GM10847 (cell line): ENCODE results near the gene CIAPIN1.

Experiments used
- POLR2A ChIP-seq: IDR thresholded peaks from 2 replicates; pipeline ENCODE4 v1.6.1; 2011; ENCODE audit not compliant: insufficient read length; ENCODE audit errors: extremely low read depth

CIAPIN1 gene

DNA sequence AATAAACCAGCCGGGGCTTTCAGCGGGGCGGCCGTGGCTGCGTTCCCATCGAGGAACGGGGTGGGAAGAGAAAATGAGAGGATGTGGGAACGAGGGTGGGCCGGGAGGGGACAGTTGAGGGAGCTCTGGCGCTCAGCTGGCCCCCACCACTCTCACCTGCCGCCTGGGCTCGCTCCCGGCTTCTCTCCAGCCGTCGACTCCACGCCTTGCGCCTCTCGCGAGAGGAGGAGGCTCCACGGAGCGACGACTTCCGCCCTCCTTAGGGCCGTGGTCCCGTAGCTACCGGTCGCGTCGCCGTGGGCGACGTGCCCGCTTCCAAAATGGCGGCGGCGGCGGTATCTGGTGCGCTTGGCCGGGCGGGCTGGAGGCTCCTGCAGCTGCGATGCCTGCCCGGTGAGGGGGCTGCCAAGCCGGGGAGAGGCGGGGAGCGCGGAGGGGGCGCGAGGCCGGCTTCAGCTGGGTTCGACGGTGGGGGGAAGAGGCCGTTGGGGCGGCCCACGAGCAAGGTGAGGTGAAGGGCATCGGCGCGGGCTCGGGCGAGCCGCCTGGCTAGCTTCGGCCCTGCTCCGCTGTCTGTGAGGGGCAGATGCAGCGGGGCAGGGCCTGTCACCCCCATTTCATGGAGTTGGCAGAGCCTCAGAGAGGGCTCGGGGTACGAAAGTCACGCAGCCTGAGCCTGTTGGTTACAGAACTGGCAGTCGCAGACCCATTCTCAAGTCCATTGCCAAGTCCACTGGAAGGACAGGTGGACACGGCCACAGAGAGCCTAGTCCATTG is at the start of gene CIAPIN1, which contains the start of gene COQ9:
CIAPIN1 (minus strand) TSS at position 200 of the 777 bp plus-strand sequence. CDS start 6,457 bp downstream, outside the sequence.
COQ9 (plus strand) TSS at position 294 of the 777 bp plus-strand sequence; CDS start at position 321, 27 bp downstream.
- no peak for TF ChIP-seq POLR2A

DNA sequence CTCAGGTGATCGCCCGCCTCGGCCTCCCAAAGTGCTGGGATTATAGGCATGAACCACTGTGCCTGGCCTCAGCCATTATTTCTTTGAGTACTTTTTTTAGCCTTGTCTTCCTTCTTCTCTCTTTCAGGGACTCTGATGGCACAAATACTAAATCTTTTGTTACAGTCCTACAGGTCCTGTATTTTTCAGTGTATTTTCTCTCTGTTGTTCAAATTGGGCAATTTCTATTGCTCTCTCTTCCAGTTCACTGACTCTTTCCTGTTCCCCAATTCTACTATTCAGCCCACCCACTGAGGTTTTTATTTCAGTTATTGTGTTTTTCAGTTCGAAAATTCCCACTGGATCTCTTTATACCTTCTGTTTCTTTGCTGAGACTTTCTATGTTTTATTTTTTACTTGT is 46.6 kb upstream of the CIAPIN1 start:
- no peak for TF ChIP-seq POLR2A

DNA sequence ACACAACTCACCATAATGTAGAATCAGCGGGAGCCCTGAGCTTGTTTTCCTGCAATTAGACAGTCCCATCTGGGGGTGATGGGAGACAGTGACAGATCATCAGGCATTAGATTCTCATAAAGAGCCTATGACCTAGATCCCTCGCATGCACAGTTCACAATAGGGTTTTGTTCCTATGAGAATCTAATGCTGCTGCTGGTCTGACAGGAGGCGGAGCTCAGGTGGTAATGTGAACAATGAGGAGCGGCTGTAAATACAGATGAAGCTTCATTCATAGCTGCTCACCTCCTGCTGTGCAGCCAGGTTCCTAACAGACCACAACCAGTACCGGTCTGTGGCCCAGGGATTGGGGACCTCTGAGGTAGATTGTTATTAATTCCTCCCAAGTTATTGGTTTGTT is 42.0 kb upstream of the CIAPIN1 start:
- TF ChIP-seq POLR2A: no peak

DNA sequence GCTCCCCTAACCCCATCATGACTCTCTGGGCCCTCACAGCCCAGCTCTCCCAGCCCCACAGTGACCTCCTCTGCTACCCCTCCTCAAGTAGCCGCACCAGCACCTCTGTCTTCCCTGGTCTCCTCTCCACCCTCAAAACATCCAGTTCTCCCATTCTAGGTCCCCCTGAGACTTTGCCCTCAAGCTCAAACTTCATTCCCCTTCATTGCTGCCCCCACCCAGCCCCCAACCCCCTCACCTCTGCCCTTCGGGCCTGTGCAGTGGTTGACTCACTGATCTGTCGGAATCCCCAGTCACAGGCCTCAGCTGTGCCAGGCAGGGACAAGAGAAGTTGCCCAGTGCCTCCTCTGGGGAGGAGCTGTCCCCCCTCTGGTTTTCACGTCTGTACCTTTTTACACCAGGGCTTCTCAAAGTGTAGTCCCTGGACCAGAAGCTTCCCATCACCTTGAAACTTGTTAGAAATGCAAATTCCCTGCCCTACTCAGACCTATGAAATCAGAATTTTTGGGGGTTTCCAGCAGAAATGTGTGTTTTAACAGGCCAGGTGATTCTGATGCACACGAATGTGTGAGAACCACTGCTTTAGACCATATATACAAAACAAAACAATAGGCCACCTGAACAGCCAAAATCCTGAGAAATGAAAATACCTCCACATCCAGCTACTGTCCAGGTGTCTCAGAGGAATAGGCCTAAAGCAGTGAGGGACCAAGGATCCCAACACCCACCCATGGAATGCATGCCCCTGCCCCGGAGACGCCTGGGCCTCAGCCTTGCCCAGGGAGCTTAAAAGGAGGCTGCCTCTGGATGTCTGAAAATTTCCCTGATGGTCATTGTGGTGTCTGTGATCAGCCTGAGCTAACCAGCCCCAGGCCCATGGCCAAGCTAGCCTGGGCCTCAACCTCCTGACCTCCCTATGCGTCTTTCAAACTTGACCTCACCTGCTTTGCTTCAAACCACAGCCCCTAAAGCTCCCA is 40.0 kb upstream of the CIAPIN1 start:
- no peak for TF ChIP-seq POLR2A

DNA sequence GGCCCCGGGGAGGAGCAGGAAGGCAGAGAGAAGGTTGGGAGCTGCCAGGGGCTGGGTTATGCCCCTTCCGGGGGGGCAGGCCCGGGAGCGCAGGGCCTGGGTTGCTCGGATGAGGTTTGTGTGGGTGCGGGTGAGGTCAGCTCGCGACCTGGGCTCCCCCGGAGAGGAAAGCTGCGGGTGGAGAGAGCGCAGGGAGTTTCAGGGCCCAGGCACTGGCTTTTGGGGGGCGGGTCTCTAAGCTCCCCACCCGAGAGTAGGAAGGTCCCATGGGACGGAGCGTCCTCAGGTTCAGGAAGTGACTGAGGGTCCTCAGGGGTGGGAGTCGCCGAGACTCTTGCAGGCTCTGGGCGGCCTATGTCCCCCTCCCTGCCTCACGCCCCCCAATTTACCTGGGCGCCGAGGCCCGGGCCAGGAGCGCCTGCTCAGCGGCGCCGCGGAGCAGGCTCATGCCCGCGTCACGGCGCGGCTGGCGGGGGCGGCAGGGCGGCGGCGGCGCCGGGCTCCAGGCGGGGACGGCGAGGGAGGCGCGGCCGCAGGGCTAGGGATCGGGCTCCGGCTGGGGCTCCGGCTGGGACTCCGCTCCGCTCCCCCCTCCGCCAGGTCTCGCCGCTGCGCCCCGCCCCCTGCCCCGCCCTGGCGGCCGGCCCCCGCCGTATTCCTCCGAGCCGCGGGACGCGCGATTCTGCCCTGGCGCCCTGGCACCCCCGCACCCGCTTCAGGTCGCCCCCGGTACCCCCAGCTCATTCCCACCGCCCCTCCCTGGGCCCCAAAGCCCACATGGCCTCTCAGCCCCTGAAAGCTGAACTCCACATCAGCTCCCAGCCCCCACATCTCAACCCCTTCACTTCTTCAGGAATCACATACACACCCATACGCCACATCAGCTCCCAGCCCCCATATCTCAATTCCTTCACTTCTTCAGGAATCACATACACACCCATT is 39.0 kb upstream of the CIAPIN1 start, which contains the start of gene DOK4:
DOK4 (minus strand) TSS at position 578 of the 942 bp plus-strand sequence. CDS start 6,986 bp downstream, outside the sequence.
- no peak for TF ChIP-seq POLR2A

DNA sequence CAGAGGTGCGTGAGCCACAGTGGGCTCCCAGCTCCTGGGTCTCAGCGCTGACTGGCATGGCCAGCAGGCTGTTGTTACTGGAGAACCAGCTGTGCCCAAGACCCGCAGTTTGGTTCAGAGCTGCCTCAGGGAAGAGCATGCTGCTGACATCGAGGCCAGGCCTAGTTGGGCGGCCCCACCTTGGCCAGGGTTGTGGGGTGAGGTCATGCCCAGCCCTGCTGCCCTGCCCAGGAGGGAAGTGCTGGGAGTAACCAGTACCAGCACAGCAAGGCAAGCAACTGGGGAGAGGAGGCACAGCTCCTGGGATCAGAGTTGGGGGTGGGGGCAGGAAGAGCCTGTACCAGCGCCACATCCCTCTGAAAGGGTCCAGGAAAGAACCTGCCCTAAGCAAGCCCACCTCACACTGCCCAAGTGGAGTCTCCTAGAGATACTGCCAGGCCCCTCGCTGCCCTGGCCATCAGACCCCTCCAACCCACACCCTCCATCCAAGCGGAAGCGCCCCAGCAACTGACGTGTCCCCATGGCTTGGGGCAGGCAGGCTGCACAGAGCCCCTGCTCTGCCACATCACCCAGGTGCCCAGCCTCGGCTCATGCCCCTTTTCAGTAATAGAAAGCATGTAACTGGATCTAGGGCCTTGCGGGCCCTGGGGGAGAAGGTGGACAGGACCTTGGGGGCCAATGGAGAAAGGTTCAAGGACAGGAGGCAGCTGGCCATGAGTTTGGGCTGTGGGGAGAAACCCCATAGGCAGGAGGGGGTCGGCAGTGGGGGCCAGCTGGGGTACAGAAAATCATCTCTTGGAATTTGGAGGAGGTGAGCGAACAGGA is 38.1 kb upstream of the CIAPIN1 start:
- no peak for TF ChIP-seq POLR2A

DNA sequence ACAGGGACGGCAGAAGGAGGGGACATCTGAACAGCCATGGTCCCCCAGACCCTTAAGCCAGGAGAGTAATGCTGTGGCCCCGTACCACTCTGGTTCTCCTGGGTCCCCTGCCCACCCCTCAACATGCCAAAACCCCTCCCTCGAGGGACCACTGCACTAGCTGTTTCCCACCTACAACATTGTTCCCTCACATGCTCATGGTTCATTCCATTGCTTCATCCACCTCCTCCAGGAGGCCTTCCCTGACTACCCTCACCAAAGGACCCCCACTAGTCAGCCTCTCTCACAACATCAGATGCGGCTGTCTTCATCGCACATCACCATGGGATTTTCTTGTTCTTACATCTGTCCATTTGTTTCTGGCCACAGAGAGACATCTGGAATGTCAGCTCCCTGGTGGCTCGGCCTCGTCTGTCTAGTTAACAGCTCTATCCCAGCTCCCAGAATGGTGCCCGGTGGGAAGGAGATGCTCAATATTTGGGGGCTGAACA is 37.4 kb upstream of the CIAPIN1 start:
- no peak for TF ChIP-seq POLR2A

DNA sequence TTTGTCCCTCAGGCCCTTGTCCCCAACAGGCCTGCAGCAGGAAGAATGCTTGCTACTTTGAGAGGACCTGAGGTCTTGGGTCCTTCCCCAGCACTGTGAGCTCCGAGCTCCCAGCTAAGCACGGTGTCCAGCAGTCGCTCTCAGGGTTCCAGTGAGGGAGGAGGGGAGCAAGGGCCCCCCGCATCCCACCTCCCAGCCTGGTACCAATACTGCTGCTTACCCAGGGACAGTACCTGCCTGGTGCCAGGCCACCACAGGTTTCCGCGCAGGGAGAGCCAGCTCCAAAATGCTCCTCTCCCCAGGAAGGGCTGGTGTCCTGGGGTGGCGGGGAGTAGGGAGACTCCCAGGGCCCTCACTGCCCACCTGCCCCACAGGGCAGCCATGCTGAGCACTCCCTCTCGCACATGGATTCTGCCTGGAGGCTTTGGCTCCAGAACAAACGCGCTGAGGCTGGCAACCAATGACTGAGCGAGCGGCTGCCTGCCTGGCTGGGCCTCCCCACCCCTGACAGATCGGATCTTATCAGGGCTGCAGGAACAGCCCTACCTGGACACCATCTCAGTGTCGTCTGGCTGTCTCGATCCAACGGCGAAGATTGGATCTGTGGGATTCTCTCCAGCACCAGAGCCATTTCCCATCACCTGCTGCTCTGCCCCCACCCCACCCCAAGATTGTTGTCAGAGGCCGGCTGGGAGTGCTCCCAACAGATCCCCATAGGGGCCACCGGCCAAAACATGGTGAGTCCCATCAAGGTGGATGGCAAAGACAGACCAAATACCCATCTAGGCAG is 36.7 kb upstream of the CIAPIN1 start:
- TF ChIP-seq POLR2A: no peak

DNA sequence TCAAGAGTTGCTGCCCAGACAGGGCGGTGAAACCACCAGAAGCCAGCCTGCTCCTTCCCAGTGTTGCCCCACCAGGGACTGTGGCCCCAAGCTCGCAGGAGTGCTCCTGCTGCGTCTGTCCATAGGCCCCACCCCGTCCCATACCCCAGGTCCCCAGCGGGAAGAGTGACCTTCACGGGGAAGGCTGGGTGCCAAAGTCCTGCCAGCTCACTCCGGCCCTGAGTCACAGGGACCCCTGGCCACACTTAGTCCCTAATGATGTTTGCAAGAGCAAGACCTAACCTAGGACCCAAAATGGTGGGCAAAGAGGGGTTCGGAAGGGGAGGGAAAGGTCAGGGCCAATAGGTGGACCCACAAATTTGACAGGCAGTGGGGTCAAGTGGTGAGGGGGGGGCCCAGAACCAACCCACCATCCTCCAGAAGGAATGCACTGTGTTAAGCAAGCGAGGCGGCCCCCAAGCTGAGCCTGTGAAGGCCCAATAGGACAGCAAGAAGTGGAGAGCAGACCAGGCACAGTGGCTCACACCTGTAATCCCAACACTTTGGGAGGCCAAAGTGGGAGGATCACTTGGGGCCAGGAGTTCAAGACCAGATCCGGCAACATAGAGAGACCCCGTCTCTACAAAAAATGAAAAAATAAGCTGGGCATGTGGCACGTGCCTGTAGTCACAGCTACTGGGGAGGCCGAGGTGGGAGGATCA is 35.8 kb upstream of the CIAPIN1 start:
- no peak for TF ChIP-seq POLR2A

DNA sequence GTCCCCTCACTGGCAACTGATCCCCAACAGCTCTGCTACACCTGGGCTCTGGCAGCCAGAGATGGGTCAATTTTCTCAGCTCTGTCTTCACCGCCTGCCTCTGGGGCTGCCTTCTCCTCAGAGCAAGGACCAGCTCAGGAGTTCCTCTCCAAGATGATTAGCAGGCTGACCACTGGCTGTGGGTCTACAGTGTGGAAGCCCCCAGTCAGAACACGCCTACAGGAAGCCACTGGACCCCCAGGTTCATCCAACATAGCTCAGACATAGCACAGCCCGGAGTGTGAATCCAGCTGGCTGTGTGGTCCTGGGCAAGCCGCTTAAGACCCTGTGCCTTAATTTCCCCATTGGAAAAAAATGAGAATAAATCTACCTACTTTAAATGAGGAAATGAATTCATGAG is 34.2 kb upstream of the CIAPIN1 start:
- no peak for TF ChIP-seq POLR2A

DNA sequence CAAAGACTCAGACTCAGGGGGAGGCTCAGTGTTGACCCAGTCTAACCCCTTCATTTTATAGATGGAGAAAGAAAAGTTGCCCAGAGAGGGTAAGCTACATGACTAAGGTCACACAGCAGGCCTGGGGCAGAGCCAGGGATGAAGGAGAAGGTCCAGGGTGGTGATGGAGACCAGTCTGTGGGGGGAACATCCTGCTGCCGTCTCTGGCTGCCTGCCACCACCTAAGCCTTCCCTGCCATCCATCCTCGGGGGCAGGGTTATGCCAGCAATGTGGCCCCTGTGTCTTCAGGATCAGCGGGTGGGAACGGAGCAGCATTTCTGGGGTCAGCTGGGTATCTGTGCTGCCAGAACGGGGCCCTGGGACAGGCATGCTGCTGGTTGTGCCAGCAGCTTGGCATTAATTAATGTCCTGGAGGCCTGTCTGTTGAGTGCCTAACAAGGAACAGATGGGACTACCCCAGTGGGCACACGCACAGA is 33.6 kb upstream of the CIAPIN1 start:
- TF ChIP-seq POLR2A: no peak

DNA sequence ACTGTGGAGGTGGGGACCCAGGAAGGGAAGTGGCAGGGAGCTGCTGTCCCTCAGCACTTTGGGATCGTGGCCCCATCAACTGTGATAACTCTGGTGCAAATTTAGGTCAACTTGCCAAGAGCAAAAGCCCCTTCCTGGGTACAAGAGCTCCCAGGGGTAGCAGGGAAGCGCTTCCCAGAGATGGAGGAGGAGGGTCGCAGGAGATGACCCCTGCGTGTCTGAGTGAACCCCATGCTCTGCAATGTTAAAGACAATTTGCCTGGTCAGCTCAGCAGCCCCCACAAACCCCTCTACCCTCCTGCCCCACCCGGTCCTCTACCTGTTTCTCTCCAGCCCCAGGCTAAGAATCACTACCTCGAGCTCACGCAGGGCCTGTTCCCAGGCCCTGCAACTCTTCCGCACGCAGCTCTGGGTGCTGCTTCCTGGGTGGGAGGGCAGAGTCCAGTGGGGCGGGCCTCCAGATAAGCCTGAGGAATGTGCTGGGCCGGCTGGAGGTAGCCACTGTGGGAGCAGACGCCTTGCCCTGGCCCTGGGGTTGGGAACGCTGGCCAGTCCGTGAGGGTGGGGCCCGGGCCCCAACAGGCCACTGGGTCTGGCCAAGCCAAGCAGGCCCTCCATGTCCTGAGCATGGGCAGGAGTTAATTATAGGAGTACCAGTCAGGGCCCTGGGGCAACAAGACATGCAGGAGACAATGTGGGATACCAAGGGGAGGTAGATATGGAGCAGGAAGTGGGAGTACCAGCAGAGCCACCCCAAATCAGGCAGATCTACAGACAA is 33.0 kb upstream of the CIAPIN1 start:
- TF ChIP-seq POLR2A: no peak
